T-helper 17 cell (primary cell): Measurements from ENCODE around the gene WDR19. TPM values are rescaled to one million over a fixed set of nuclear protein-coding genes. Genes with fewer than 3 reads are reported as not detected.
"Not testable (repeated sequence)": the region's sequence is repeated elsewhere in the genome, so short reads cannot be mapped to it uniquely, and the experiment has no call there.

Experiments used
- ATAC-seq: fragments of 150-1000 bp; cut with Tn5 transposase; 2 replicates; pipeline ENCODE4 v1.10.0; 2021; ENCODE audit warnings: mild to moderate bottlenecking, moderate library complexity
- DNase-seq, 3 donors: peaks; one replicate each; pipeline versions ENCODE4 v3.0.0 to v3.0.0-alpha.2; 2020 to 2021
- H3K9me3 ChIP-seq: one replicate; pipeline ENCODE4 v1.7.0; 2013; ENCODE audit warnings: low read length, mild to moderate bottlenecking; ENCODE audit not compliant: control insufficient read depth, poor library complexity, severe bottlenecking
- H3K27ac Mint-ChIP-seq: one replicate; pipeline ENCODE4 v1.8.0; 2022; ENCODE audit warnings: mild to moderate bottlenecking, moderate library complexity, mixed read lengths
- H3K27me3 Mint-ChIP-seq: one replicate; pipeline ENCODE4 v1.8.0; 2022; ENCODE audit warnings: mixed read lengths
- H3K36me3 Mint-ChIP-seq: one replicate; pipeline ENCODE4 v1.8.0; 2022; ENCODE audit warnings: low read depth, mixed read lengths
- H3K4me1 Mint-ChIP-seq: one replicate; pipeline ENCODE4 v1.8.0; 2022; ENCODE audit warnings: mild to moderate bottlenecking, mixed read lengths
- H3K4me3 Mint-ChIP-seq: one replicate; pipeline ENCODE4 v1.8.0; 2022; ENCODE audit warnings: mild to moderate bottlenecking, moderate library complexity, mixed read lengths
- total RNA-seq, 4 donors: library from RNA in 2 of 4; stranded (reverse) in 2 of 4; gene quantifications; one replicate each; pipeline ENCODE4 v1.2.3 and lab custom pipeline; 2022 to 2026

Gene WDR19
- total RNA-seq, result 10 to 100 TPM; 14.1 to 15.5 TPM
- 26.7 to 48.0 reads per million in 2 donors for total RNA-seq (lab: John Stamatoyannopoulos, UW)

GRCh38 chr4:39181905-39182638 lies at the start of gene WDR19:
Gene WDR19 (plus strand): TSS chr4:39182529. CDS start chr4:39182558, 29 bp downstream.
- DNase-seq (peak; percentile 96 to 98 (median 97)), ATAC-seq (peak; percentile 96)
- H3K4me1 Mint-ChIP-seq, result no peaks in the 10 kb centered on the region
- H3K9me3 ChIP-seq, result no peaks in the 10 kb centered on the region
- H3K27me3 Mint-ChIP-seq, result peaks cover 7% of the 10 kb centered on the region
- no peak within 1 kb of the TSS for H3K4me3 Mint-ChIP-seq
- H3K27ac Mint-ChIP-seq, result no peak within 1 kb of the TSS
- H3K36me3 Mint-ChIP-seq, result no peaks in the 10 kb centered on the region

- H3K27ac Mint-ChIP-seq, result no peak overlapping the region
- H3K36me3 Mint-ChIP-seq, result no peaks in the 10 kb centered on the region
- no peaks in the 10 kb centered on the region for H3K27me3 Mint-ChIP-seq
- no peak for DNase-seq
- ATAC-seq, result no peak
- H3K4me1 Mint-ChIP-seq, result peaks cover 10% of the 10 kb centered on the region
- no peaks in the 10 kb centered on the region for H3K9me3 ChIP-seq
- H3K4me3 Mint-ChIP-seq, result no peak overlapping the region
Measured at GRCh38 chr4:39133623-39134022, 48.7 kb upstream of the WDR19 start.

GRCh38 chr4:39134683-39135306 lies 47.5 kb upstream of the WDR19 start:
- Mint-ChIP-seq H3K27ac (no peak overlapping the region), H3K36me3 (no peaks in the 10 kb centered on the region), H3K4me1 (peaks cover 10% of the 10 kb centered on the region), H3K27me3 (no peaks in the 10 kb centered on the region), H3K4me3 (no peak overlapping the region)
- no peaks in the 10 kb centered on the region for H3K9me3 ChIP-seq
- no peak for ATAC-seq
- no peak for DNase-seq

GRCh38 chr4:39138227-39138626 lies 44.1 kb upstream of the WDR19 start:
- not testable (repeated sequence) for H3K9me3 ChIP-seq, H3K27ac Mint-ChIP-seq, H3K27me3 Mint-ChIP-seq, H3K4me1 Mint-ChIP-seq, H3K36me3 Mint-ChIP-seq, H3K4me3 Mint-ChIP-seq, ATAC-seq, DNase-seq

GRCh38 chr4:39146211-39146610 lies 36.1 kb upstream of the WDR19 start:
- H3K9me3 ChIP-seq, result no peaks in the 10 kb centered on the region
- no peak for ATAC-seq
- H3K27me3 Mint-ChIP-seq, result no peaks in the 10 kb centered on the region
- DNase-seq, result no peak
- H3K36me3 Mint-ChIP-seq, result no peaks in the 10 kb centered on the region
- H3K4me1 Mint-ChIP-seq, result no peaks in the 10 kb centered on the region
- H3K27ac Mint-ChIP-seq, result no peak overlapping the region
- H3K4me3 Mint-ChIP-seq, result no peak overlapping the region

GRCh38 chr4:39154009-39154408 lies 28.3 kb upstream of the WDR19 start:
- Mint-ChIP-seq H3K36me3 (no peaks in the 10 kb centered on the region), H3K27ac (no peak overlapping the region), H3K4me3 (no peak overlapping the region), H3K4me1 (no peaks in the 10 kb centered on the region), H3K27me3 (no peaks in the 10 kb centered on the region)
- no peaks in the 10 kb centered on the region for H3K9me3 ChIP-seq
- DNase-seq (no peak), ATAC-seq (no peak)

GRCh38 chr4:39157520-39157919 lies 24.8 kb upstream of the WDR19 start:
- Mint-ChIP-seq H3K27ac (no peak overlapping the region), H3K36me3 (peaks cover 2% of the 10 kb centered on the region), H3K27me3 (peaks cover 10% of the 10 kb centered on the region), H3K4me1 (no peaks in the 10 kb centered on the region), H3K4me3 (no peak overlapping the region)
- ATAC-seq, result no peak
- no peaks in the 10 kb centered on the region for H3K9me3 ChIP-seq
- no peak for DNase-seq

- no peak overlapping the region for H3K27ac Mint-ChIP-seq
- no peaks in the 10 kb centered on the region for H3K36me3 Mint-ChIP-seq
- H3K4me1 Mint-ChIP-seq, result peaks cover 3% of the 10 kb centered on the region
- peaks cover 6% of the 10 kb centered on the region for H3K9me3 ChIP-seq
- ATAC-seq (peak; percentile 52), DNase-seq (no peak)
- H3K27me3 Mint-ChIP-seq, result peaks cover 6% of the 10 kb centered on the region
- H3K4me3 Mint-ChIP-seq, result no peak overlapping the region
Measured at GRCh38 chr4:39166177-39166576, 16.2 kb upstream of the WDR19 start.

GRCh38 chr4:39166669-39167068 lies 15.7 kb upstream of the WDR19 start:
- peak; percentile 48 for ATAC-seq
- Mint-ChIP-seq H3K36me3 (no peaks in the 10 kb centered on the region), H3K4me3 (no peak overlapping the region), H3K4me1 (peaks cover 3% of the 10 kb centered on the region), H3K27ac (no peak overlapping the region), H3K27me3 (peaks cover 6% of the 10 kb centered on the region)
- DNase-seq, result no peak
- H3K9me3 ChIP-seq, result peaks cover 6% of the 10 kb centered on the region

GRCh38 chr4:39169426-39169825 lies 12.9 kb upstream of the WDR19 start:
- no peak overlapping the region for H3K4me3 Mint-ChIP-seq
- DNase-seq (no peak), ATAC-seq (no peak)
- no peak overlapping the region for H3K27ac Mint-ChIP-seq
- H3K36me3 Mint-ChIP-seq, result no peaks in the 10 kb centered on the region
- H3K27me3 Mint-ChIP-seq, result peaks cover under 1% of the 10 kb centered on the region
- H3K9me3 ChIP-seq, result peaks cover 6% of the 10 kb centered on the region
- peaks cover 3% of the 10 kb centered on the region for H3K4me1 Mint-ChIP-seq

GRCh38 chr4:39170301-39170700 lies 12.0 kb upstream of the WDR19 start:
- no peak for ATAC-seq
- peaks cover 4% of the 10 kb centered on the region for H3K27me3 Mint-ChIP-seq
- H3K4me1 Mint-ChIP-seq, result peaks cover 3% of the 10 kb centered on the region

GRCh38 chr4:39178706-39179105 lies 3.6 kb upstream of the WDR19 start:
- DNase-seq, result no peak
- Mint-ChIP-seq H3K4me1 (no peaks in the 10 kb centered on the region), H3K36me3 (no peaks in the 10 kb centered on the region), H3K4me3 (no peak overlapping the region), H3K27me3 (peaks cover 11% of the 10 kb centered on the region), H3K27ac (no peak overlapping the region)
- no peaks in the 10 kb centered on the region for H3K9me3 ChIP-seq
- ATAC-seq, result no peak

More at GRCh38 chr4:39170301-39170700, 12.0 kb upstream of the WDR19 start:
- H3K4me3 Mint-ChIP-seq, result no peak overlapping the region
- peaks cover 6% of the 10 kb centered on the region for H3K9me3 ChIP-seq
- no peak overlapping the region for H3K27ac Mint-ChIP-seq
- DNase-seq, result no peak
- H3K36me3 Mint-ChIP-seq, result no peaks in the 10 kb centered on the region

- ATAC-seq (no peak), DNase-seq (no peak)
- Mint-ChIP-seq H3K36me3 (no peaks in the 10 kb centered on the region), H3K27ac (no peak overlapping the region), H3K4me1 (no peaks in the 10 kb centered on the region), H3K4me3 (no peak overlapping the region), H3K27me3 (peaks cover 10% of the 10 kb centered on the region)
- no peaks in the 10 kb centered on the region for H3K9me3 ChIP-seq
Measured at GRCh38 chr4:39179681-39180080, 2.6 kb upstream of the WDR19 start.

- not testable (repeated sequence) for H3K27me3 Mint-ChIP-seq, H3K36me3 Mint-ChIP-seq, ATAC-seq, H3K4me1 Mint-ChIP-seq, DNase-seq, H3K4me3 Mint-ChIP-seq, H3K27ac Mint-ChIP-seq, H3K9me3 ChIP-seq
Measured at GRCh38 chr4:39180629-39181028, 1.7 kb upstream of the WDR19 start.
